Stimulated activated CD4-positive, alpha-beta T cell treated with anti-CD3 and anti-CD28 coated beads, Interleukin-12 subunit alpha, Interleukin-12 subunit beta, amount 100 ng/mL, for 48 hours (primary cell): ENCODE data around the gene MED9.
"Not testable (repeated sequence)": the region's sequence is repeated elsewhere in the genome, so short reads cannot be mapped to it uniquely, and the experiment has no call there.

ENCODE experiments used
- DNase-seq, 3 donors: peaks; one replicate each; pipeline ENCODE4 v3.0.0-alpha.2; 2020; ENCODE audit warnings: low read depth in 2 of 3, low spot score in 1 of 3

MED9 gene

GRCh38 chr17:17476865-17477467 is at the start of gene MED9:
MED9 (plus strand) TSS chr17:17477000; CDS start chr17:17477042, 42 bp downstream.
- DNase-seq = peak; percentile 89 to 93 (median 91)

- no peak for DNase-seq
Observed at GRCh38 chr17:17429222-17429621, 47.6 kb upstream of the MED9 start.

- not testable (repeated sequence) for DNase-seq
Observed at GRCh38 chr17:17430924-17431323, 45.9 kb upstream of the MED9 start.

- DNase-seq = no peak
Observed at GRCh38 chr17:17431605-17432004, 45.2 kb upstream of the MED9 start.

- no peak for DNase-seq
Observed at GRCh38 chr17:17433000-17433703, 43.6 kb upstream of the MED9 start.

- DNase-seq = no peak
Observed at GRCh38 chr17:17434477-17434876, 42.3 kb upstream of the MED9 start.

- no peak for DNase-seq
Observed at GRCh38 chr17:17435323-17435722, 41.5 kb upstream of the MED9 start.

GRCh38 chr17:17437461-17437860 is 39.3 kb upstream of the MED9 start:
- no peak for DNase-seq

GRCh38 chr17:17437893-17438292 is 38.9 kb upstream of the MED9 start:
- DNase-seq = no peak

- DNase-seq = peak; percentile 53 to 85 (median 66)
Observed at GRCh38 chr17:17440010-17440843, 36.6 kb upstream of the MED9 start.

- no peak for DNase-seq
Observed at GRCh38 chr17:17440938-17441675, 35.7 kb upstream of the MED9 start.

- no peak for DNase-seq
Observed at GRCh38 chr17:17443173-17443572, 33.6 kb upstream of the MED9 start.

GRCh38 chr17:17445296-17445924 is 31.4 kb upstream of the MED9 start:
- DNase-seq = no peak

- DNase-seq = no peak
Observed at GRCh38 chr17:17445925-17446665, 30.7 kb upstream of the MED9 start.

GRCh38 chr17:17446666-17447155 is 30.1 kb upstream of the MED9 start:
- no peak for DNase-seq

- no peak for DNase-seq
Observed at GRCh38 chr17:17447264-17447663, 29.5 kb upstream of the MED9 start.

- no peak for DNase-seq
Observed at GRCh38 chr17:17448076-17448475, 28.7 kb upstream of the MED9 start.

- DNase-seq = no peak
Observed at GRCh38 chr17:17448723-17449122, 28.1 kb upstream of the MED9 start.

- DNase-seq = no peak
Observed at GRCh38 chr17:17453088-17453487, 23.7 kb upstream of the MED9 start.

GRCh38 chr17:17454276-17454675 is 22.5 kb upstream of the MED9 start:
- no peak for DNase-seq
